ENCODE results near the gene SLF1. TPM values are rescaled to one million over a fixed set of nuclear protein-coding genes. Genes with fewer than 3 reads are reported as not detected.

Gene SLF1
- total RNA-seq, 6 experiments from 2014 or later, result 0.80 to 3.3 (median 2.4) TPM

- 80% methylated on average over 7 of the region's 7 CpGs for WGBS (ENCODE audit: insufficient coverage, low coverage, low lambda C conversion rate, missing lambda C conversion rate)
- no peaks in the 10 kb centered on the region for H3K36me3 ChIP-seq
- DNase-seq, result no peak
- no peak overlapping the region for H3K4me3 ChIP-seq
- TF ChIP-seq CTCF (IDR thresholded peaks at IDR 0.05) (no peak), POLR2A (IDR thresholded peaks at IDR 0.05) (no peak)
- H3K9me3 ChIP-seq, result no peaks in the 10 kb centered on the region
- intact Hi-C loops (cut with DNase I), result no loop called here
- H3K4me1 ChIP-seq, result no peaks in the 10 kb centered on the region
- H3K27ac ChIP-seq, result no peak overlapping the region
- ATAC-seq, result no peak
- no peaks in the 10 kb centered on the region for H3K27me3 ChIP-seq
These were observed 23.1 kb upstream of the SLF1 start for GRCh38 chr5:94595281-94595840.

- TF ChIP-seq CTCF (IDR thresholded peaks at IDR 0.05) (peak; percentile 10 to 28 (median 15)), POLR2A (IDR thresholded peaks at IDR 0.05) (no peak)
- no peak for DNase-seq
These were observed 4.9 kb upstream of the SLF1 start for GRCh38 chr5:94613583-94613982.

GRCh38 chr5:94614156-94614805 lies 4.2 kb upstream of the SLF1 start:
- DNase-seq (no peak), ATAC-seq (no peak)
- no peak for TF ChIP-seq POLR2A (IDR thresholded peaks at IDR 0.05)
- TF ChIP-seq CTCF (IDR thresholded peaks at IDR 0.05), result no peak
- Histone ChIP-seq H3K27ac (no peak overlapping the region), H3K4me1 (peaks cover 0 to 8% (median 0%) of the 10 kb centered on the region in 4 donors), H3K9me3 (no peaks in the 10 kb centered on the region), H3K27me3 (no peaks in the 10 kb centered on the region), H3K36me3 (no peaks in the 10 kb centered on the region), H3K4me3 (no peak overlapping the region)
- 27% methylated on average over 2 of the region's 2 CpGs for whole genome bisulfite sequencing (ENCODE audit: insufficient coverage, low coverage, low lambda C conversion rate, missing lambda C conversion rate)
- intact Hi-C loops (cut with DNase I), result no loop called here

More at GRCh38 chr5:94613583-94613982, 4.9 kb upstream of the SLF1 start:
- 53% methylated on average over 2 of the region's 2 CpGs for WGBS (ENCODE audit: insufficient coverage, low coverage, low lambda C conversion rate, missing lambda C conversion rate)
- Histone ChIP-seq H3K4me1 (peaks cover 0 to 8% (median 0%) of the 10 kb centered on the region in 4 donors), H3K9me3 (no peaks in the 10 kb centered on the region), H3K36me3 (no peaks in the 10 kb centered on the region), H3K27me3 (no peaks in the 10 kb centered on the region), H3K27ac (no peak overlapping the region), H3K4me3 (no peak overlapping the region)
- peak in 1 of 4 donors; percentile 16 for ATAC-seq
- intact Hi-C loops (cut with DNase I), result no loop called here

GRCh38 chr5:94615862-94616261 lies 2.6 kb upstream of the SLF1 start:
- Histone ChIP-seq H3K4me1 (peaks cover 0 to 8% (median 0%) of the 10 kb centered on the region in 4 donors), H3K4me3 (no peak overlapping the region), H3K27me3 (no peaks in the 10 kb centered on the region), H3K9me3 (no peaks in the 10 kb centered on the region), H3K36me3 (no peaks in the 10 kb centered on the region), H3K27ac (no peak overlapping the region)
- intact Hi-C loops (cut with DNase I), result no loop called here
- WGBS (ENCODE audit: insufficient coverage, low coverage, low lambda C conversion rate, missing lambda C conversion rate), result 89% methylated on average over 3 of the region's 3 CpGs
- ATAC-seq, result no peak
- DNase-seq, result no peak
- TF ChIP-seq POLR2A (IDR thresholded peaks at IDR 0.05) (no peak), CTCF (IDR thresholded peaks at IDR 0.05) (no peak)

All from right lobe of liver (tissue), 6 donors.